ENCODE results near the gene MCFD2. TPM values are rescaled to one million over a fixed set of nuclear protein-coding genes. Genes with fewer than 3 reads are reported as not detected.
A peak's percentile ranks its signal among the peaks of the same experiment; 100 is the strongest.
"Not testable (repeated sequence)": the region's sequence is repeated elsewhere in the genome, so short reads cannot be mapped to it uniquely, and the experiment has no call there.

Gene MCFD2
- total RNA-seq, 3 donors from 2014 or later, result 46.7 to 63.4 (median 50.8) TPM

GRCh38 chr2:46924038-46924437 is 8.4 kb upstream of the MCFD2 start:
- peaks cover 12% of the 10 kb centered on the region for H3K36me3 Mint-ChIP-seq (ENCODE audit: insufficient read depth)
- peaks cover 13% of the 10 kb centered on the region for H3K9me3 Mint-ChIP-seq
- no peak for ATAC-seq
- H3K4me3 Mint-ChIP-seq, result no peak overlapping the region
- DNase-seq, result no peak
- H3K27me3 Mint-ChIP-seq (ENCODE audit: low read depth), result no peaks in the 10 kb centered on the region
- H3K4me1 Mint-ChIP-seq (ENCODE audit: low read depth), result peaks cover 18% of the 10 kb centered on the region

GRCh38 chr2:46923041-46923528 is 7.5 kb upstream of the MCFD2 start:
- no peaks in the 10 kb centered on the region for H3K27me3 Mint-ChIP-seq (ENCODE audit: low read depth)
- peaks cover 12% of the 10 kb centered on the region for H3K36me3 Mint-ChIP-seq (ENCODE audit: insufficient read depth)
- H3K4me1 Mint-ChIP-seq (ENCODE audit: low read depth), result peaks cover 21% of the 10 kb centered on the region

GRCh38 chr2:46922606-46923005 is 7.0 kb upstream of the MCFD2 start:
- no peak for ATAC-seq
- H3K36me3 Mint-ChIP-seq (ENCODE audit: insufficient read depth), result peaks cover 12% of the 10 kb centered on the region

More at GRCh38 chr2:46923041-46923528, 7.5 kb upstream of the MCFD2 start:
- DNase-seq (no peak), ATAC-seq (no peak)
- Mint-ChIP-seq H3K9me3 (peaks cover 13% of the 10 kb centered on the region), H3K4me3 (no peak overlapping the region)

GRCh38 chr2:46921676-46922448 is 6.3 kb upstream of the MCFD2 start:
- peaks cover 33% of the 10 kb centered on the region for H3K4me1 Mint-ChIP-seq (ENCODE audit: low read depth)
- peaks cover 10% of the 10 kb centered on the region for H3K36me3 Mint-ChIP-seq (ENCODE audit: insufficient read depth)
- peaks cover 10% of the 10 kb centered on the region for H3K9me3 Mint-ChIP-seq
- DNase-seq (no peak), ATAC-seq (no peak)
- H3K27me3 Mint-ChIP-seq (ENCODE audit: low read depth), result no peaks in the 10 kb centered on the region
- H3K4me3 Mint-ChIP-seq, result no peak overlapping the region

More at GRCh38 chr2:46922606-46923005, 7.0 kb upstream of the MCFD2 start:
- no peak for DNase-seq
- H3K27me3 Mint-ChIP-seq (ENCODE audit: low read depth), result no peaks in the 10 kb centered on the region
- no peak overlapping the region for H3K4me3 Mint-ChIP-seq
- peaks cover 13% of the 10 kb centered on the region for H3K9me3 Mint-ChIP-seq
- peaks cover 26% of the 10 kb centered on the region for H3K4me1 Mint-ChIP-seq (ENCODE audit: low read depth)

GRCh38 chr2:46917628-46918027 is 2.0 kb upstream of the MCFD2 start:
- H3K27me3 Mint-ChIP-seq (ENCODE audit: low read depth), result no peaks in the 10 kb centered on the region
- peaks cover 57% of the 10 kb centered on the region for H3K4me1 Mint-ChIP-seq (ENCODE audit: low read depth)
- peak overlapping the region; percentile 89 for H3K4me3 Mint-ChIP-seq
- peaks cover 3% of the 10 kb centered on the region for H3K36me3 Mint-ChIP-seq (ENCODE audit: insufficient read depth)
- no peaks in the 10 kb centered on the region for H3K9me3 Mint-ChIP-seq
- DNase-seq, result no peak
- no peak for ATAC-seq

- peak; percentile 93 to 94 for ATAC-seq
These were observed 415 bp upstream of the MCFD2 start for GRCh38 chr2:46915811-46916630.

GRCh38 chr2:46914578-46915230 is 902 bp downstream of the MCFD2 start:
- Mint-ChIP-seq H3K27me3 (ENCODE audit: low read depth) (no peaks in the 10 kb centered on the region), H3K4me3 (peak overlapping the region; percentile 89), H3K9me3 (no peaks in the 10 kb centered on the region), H3K36me3 (ENCODE audit: insufficient read depth) (peaks cover 5% of the 10 kb centered on the region), H3K4me1 (ENCODE audit: low read depth) (peaks cover 51% of the 10 kb centered on the region)
- no peak for DNase-seq
- no peak for ATAC-seq

More at GRCh38 chr2:46915811-46916630, 415 bp upstream of the MCFD2 start:
- H3K4me3 Mint-ChIP-seq, result peak overlapping the region; percentile 89
- peaks cover 46% of the 10 kb centered on the region for H3K4me1 Mint-ChIP-seq (ENCODE audit: low read depth)
- DNase-seq, result peak; percentile 70
- peaks cover 3% of the 10 kb centered on the region for H3K36me3 Mint-ChIP-seq (ENCODE audit: insufficient read depth)
- no peaks in the 10 kb centered on the region for H3K27me3 Mint-ChIP-seq (ENCODE audit: low read depth)
- H3K9me3 Mint-ChIP-seq, result no peaks in the 10 kb centered on the region

- Mint-ChIP-seq H3K9me3 (no peaks in the 10 kb centered on the region), H3K4me3 (peak overlapping the region; percentile 89), H3K4me1 (ENCODE audit: low read depth) (peaks cover 56% of the 10 kb centered on the region), H3K27me3 (ENCODE audit: low read depth) (no peaks in the 10 kb centered on the region), H3K36me3 (ENCODE audit: insufficient read depth) (peaks cover 14% of the 10 kb centered on the region)
- ATAC-seq, result no peak
- no peak for DNase-seq
These were observed 1.9 kb downstream of the MCFD2 start for GRCh38 chr2:46913471-46914381.

GRCh38 chr2:46909771-46910419 is 5.7 kb downstream of the MCFD2 start:
- Mint-ChIP-seq H3K4me1 (ENCODE audit: low read depth) (peaks cover 36% of the 10 kb centered on the region), H3K9me3 (no peaks in the 10 kb centered on the region), H3K4me3 (no peak overlapping the region), H3K36me3 (ENCODE audit: insufficient read depth) (peaks cover 42% of the 10 kb centered on the region), H3K27me3 (ENCODE audit: low read depth) (no peaks in the 10 kb centered on the region)
- DNase-seq (no peak), ATAC-seq (peak; percentile 94 to 98)

- H3K27me3 Mint-ChIP-seq (ENCODE audit: low read depth), result no peaks in the 10 kb centered on the region
- DNase-seq, result no peak
- H3K4me1 Mint-ChIP-seq (ENCODE audit: low read depth), result peaks cover 29% of the 10 kb centered on the region
- no peak overlapping the region for H3K4me3 Mint-ChIP-seq
- ATAC-seq, result no peak
- peaks cover 45% of the 10 kb centered on the region for H3K36me3 Mint-ChIP-seq (ENCODE audit: insufficient read depth)
- no peaks in the 10 kb centered on the region for H3K9me3 Mint-ChIP-seq
These were observed 6.5 kb downstream of the MCFD2 start for GRCh38 chr2:46909150-46909549.

GRCh38 chr2:46904908-46905678 is 10.5 kb downstream of the MCFD2 start:
- Mint-ChIP-seq H3K36me3 (ENCODE audit: insufficient read depth) (peaks cover 52% of the 10 kb centered on the region), H3K4me1 (ENCODE audit: low read depth) (peaks cover 11% of the 10 kb centered on the region)

GRCh38 chr2:46902980-46903379 is 12.6 kb downstream of the MCFD2 start:
- peaks cover 35% of the 10 kb centered on the region for H3K36me3 Mint-ChIP-seq (ENCODE audit: insufficient read depth)
- not testable (repeated sequence) for DNase-seq; H3K4me1 Mint-ChIP-seq (ENCODE audit: low read depth); H3K4me3 Mint-ChIP-seq; ATAC-seq; H3K9me3 Mint-ChIP-seq; H3K27me3 Mint-ChIP-seq (ENCODE audit: low read depth)

More at GRCh38 chr2:46904908-46905678, 10.5 kb downstream of the MCFD2 start:
- DNase-seq; H3K27me3 Mint-ChIP-seq (ENCODE audit: low read depth); ATAC-seq; H3K9me3 Mint-ChIP-seq; H3K4me3 Mint-ChIP-seq: not testable (repeated sequence)
